K562 (cell line): ENCODE data around the gene MFSD6.

Experiments used
- ARNT ChIP-seq, 2 experiments: fragments of 450-650 bp; IDR thresholded peaks; 2 replicates each; pipeline ENCODE4 v1.6.1; 2016; ENCODE audit warnings: mild to moderate bottlenecking in 1 of 2
- CTCF ChIP-seq, 3 experiments: IDR thresholded peaks in 2 of 3; conservative IDR thresholded peaks in 1 of 3; 2 replicates each; pipeline ENCODE4 v1.5.1; 2011 to 2012; ENCODE audit warnings: low read length in 3 of 3, mild to moderate bottlenecking in 3 of 3, control low read depth in 2 of 3, improper control_type of control experiment in 1 of 3, inconsistent platforms in 1 of 3, low read depth in 1 of 3, mixed read lengths in 1 of 3, moderate library complexity in 1 of 3; ENCODE audit not compliant: insufficient read depth in 2 of 3
- FOXA3 ChIP-seq, 2 experiments: fragments of 450-650 bp in 1 of 2; sonication (generic) in 1 of 2; formaldehyde crosslinking; IDR thresholded peaks in 1 of 2; conservative IDR thresholded peaks in 1 of 2; 2 replicates each; pipeline versions ENCODE4 v1.4.0 to v1.8.0; 2020 to 2022; ENCODE audit warnings: mild to moderate bottlenecking in 2 of 2, missing genetic modification reagents in 1 of 2
- RCOR1 ChIP-seq, 2 experiments: IDR thresholded peaks; 2 replicates each; pipeline ENCODE4 v1.6.1; 2012; ENCODE audit warnings: low read depth in 2 of 2, low read length in 2 of 2, borderline replicate concordance in 1 of 2, improper control_type of control experiment in 1 of 2
- SREBF2 ChIP-seq: sonication (generic); formaldehyde crosslinking; IDR thresholded peaks from 2 replicates; pipeline ENCODE4 v1.4.0; 2020; ENCODE audit warnings: mild to moderate bottlenecking, missing genetic modification reagents
- ZNF551 ChIP-seq: fragments of 250-450 bp; sonication (Bioruptor Pico); IDR thresholded peaks from 2 replicates; pipeline ENCODE4 v1.5.0; 2021; ENCODE audit warnings: mild to moderate bottlenecking, moderate library complexity

GRCh38 chr2:190550137-190550536 lies 142.0 kb downstream of the MFSD6 start:
- TF ChIP-seq ARNT (IDR thresholded peaks at IDR 0.05) (no peak), FOXA3 (CRISPR knock-in tag; conservative IDR thresholded peaks at IDR 0.05 in 1 of 2, IDR thresholded peaks at IDR 0.05 in 1 of 2) (no peak), CTCF (IDR thresholded peaks at IDR 0.05 in 2 of 3, conservative IDR thresholded peaks at IDR 0.05 in 1 of 3; ENCODE audit: insufficient read depth in 2 of 3, low read depth in 1 of 3, low read length in 3 of 3) (no peak), SREBF2 (no peak), ZNF551 (CRISPR knock-in tag) (no peak), RCOR1 (IDR thresholded peaks at IDR 0.05; ENCODE audit: borderline replicate concordance in 1 of 2, low read depth in 2 of 2, low read length in 2 of 2) (no peak)
